Measurements from ENCODE around the gene ZNF836.

The ZNF836 gene

GRCh38 chr19:52188822-52189734 lies 17.7 kb upstream of the ZNF836 start:
- DNase-seq (ENCODE audit: low read depth): no peak

GRCh38 chr19:52187407-52187806 lies 16.0 kb upstream of the ZNF836 start:
- DNase-seq (ENCODE audit: low read depth): no peak

- no peak for DNase-seq (ENCODE audit: low read depth)
Observed at GRCh38 chr19:52176574-52176973, 5.2 kb upstream of the ZNF836 start.

DNA sequence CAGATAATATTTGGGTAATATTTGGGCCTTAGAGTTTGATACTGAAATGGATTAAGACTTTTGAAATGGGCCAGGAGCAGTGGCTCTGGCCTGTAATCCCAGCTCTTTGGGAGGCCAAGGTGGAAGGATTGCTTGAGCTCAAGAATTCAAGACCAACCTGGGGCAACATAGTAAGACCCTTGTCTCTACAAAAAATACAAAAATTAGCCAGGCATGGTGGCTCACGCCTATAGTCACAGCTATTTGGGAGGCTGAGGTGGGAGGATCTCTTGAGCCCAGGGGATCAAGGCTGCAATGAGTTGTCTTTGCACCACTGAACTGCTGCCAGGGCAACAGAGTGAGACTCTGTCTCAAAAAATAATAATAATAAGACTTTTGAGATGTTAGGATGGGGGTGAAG lies 926 bp upstream of the ZNF836 start:
- DNase-seq (ENCODE audit: low read depth): no peak

- no peak for DNase-seq (ENCODE audit: low read depth)
Observed at GRCh38 chr19:52170863-52171320, 529 bp downstream of the ZNF836 start.

DNA sequence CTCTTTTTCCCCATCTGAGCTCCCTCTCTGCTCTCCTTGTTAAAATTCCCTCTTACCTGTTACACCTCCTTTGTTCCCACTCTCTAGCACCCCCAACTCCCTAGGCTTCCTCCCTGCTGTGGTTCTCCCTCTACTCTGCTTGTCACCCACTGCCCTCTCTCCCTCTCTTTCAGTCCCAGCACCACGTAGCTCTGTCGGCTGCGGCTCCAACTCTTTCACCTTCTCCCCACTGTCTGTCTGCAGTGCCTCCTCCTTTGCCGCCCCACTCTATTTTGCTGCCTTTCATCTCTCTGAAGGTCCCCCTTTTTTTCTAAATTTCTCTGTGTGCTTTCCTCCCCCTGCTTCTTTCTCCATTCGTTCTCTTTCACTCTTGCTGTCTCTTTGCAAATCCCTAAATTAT lies 1.1 kb downstream of the ZNF836 start:
- peak; percentile 11 for DNase-seq (ENCODE audit: low read depth)

DNA sequence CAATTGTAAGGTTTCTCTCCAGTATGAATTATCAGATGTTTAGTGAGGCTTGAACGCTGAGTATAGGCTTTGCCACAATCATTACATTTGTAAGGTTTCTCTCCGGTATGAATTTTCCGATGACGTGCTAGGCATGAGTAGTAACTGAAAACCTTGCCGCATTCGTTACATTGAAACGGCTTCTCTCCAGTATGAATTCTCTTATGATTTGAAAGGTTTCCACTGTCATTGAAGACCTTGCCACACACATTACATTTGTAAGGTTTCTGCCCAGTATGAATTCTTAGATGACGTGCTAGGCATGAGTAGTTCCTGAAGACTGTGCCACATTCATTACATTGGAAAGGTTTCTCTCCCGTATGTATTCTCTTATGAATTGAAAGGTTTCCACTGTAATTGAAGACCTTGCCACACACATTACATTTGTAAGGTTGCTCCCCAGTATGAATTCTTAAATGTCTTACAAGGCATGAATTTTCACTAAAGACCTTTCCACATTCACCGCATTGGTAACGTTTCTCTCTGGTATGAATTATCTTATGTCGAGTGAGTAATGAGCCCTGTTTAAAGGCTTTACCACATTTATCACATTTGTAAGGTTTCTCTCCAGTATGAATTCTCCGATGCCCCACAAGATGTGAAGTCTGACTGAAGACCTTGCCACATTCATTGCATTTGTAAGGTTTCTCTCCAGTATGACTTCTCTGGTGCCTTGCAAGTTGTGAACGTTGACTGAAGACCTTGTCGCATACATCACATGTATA lies 15.6 kb downstream of the ZNF836 start:
- no peak for DNase-seq (ENCODE audit: low read depth)

- no peak for DNase-seq (ENCODE audit: low read depth)
Observed at GRCh38 chr19:52148256-52148655, 23.2 kb downstream of the ZNF836 start.

GRCh38 chr19:52142001-52142595 lies 29.3 kb downstream of the ZNF836 start:
- no peak for DNase-seq (ENCODE audit: low read depth)

DNA sequence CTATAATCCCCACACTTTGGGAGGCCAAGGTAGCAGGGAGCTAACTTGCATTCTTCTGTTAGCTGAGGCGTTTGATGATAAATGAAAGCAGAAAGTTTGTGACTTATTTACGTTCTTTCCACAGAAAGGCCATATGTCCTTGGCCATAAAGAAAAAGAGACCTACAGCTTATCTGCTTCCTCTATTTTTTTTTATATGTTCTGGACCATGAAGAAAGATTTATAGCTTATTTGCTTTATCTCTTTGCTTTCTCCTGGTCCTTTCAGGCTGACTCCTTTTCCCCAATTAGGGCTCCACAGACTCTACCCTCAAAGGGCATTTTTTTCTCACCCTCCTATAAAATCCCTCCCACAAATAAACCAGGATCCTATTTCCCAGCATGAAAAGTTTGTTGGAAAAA lies 30.2 kb downstream of the ZNF836 start:
- DNase-seq (ENCODE audit: low read depth): no peak

GRCh38 chr19:52140032-52140710 lies 31.2 kb downstream of the ZNF836 start:
- no peak for DNase-seq (ENCODE audit: low read depth)

GRCh38 chr19:52139252-52140031 lies 32.0 kb downstream of the ZNF836 start, which contains the start of gene ZNF616:
Gene ZNF616, minus strand, starts transcription at chr19:52139938. Its CDS starts 9,426 bp downstream, at chr19:52130512.
- peak; percentile 94 for DNase-seq (ENCODE audit: low read depth)

- DNase-seq (ENCODE audit: low read depth): no peak
Observed at GRCh38 chr19:52138983-52139251, 32.5 kb downstream of the ZNF836 start.

GRCh38 chr19:52138278-52138982 lies 33.0 kb downstream of the ZNF836 start:
- DNase-seq (ENCODE audit: low read depth): peak; percentile 23

GRCh38 chr19:52120286-52120685 lies 51.1 kb downstream of the ZNF836 start:
- no peak for DNase-seq (ENCODE audit: low read depth)

- DNase-seq (ENCODE audit: low read depth): no peak
Observed at GRCh38 chr19:52115526-52116053, 55.8 kb downstream of the ZNF836 start.

DNA sequence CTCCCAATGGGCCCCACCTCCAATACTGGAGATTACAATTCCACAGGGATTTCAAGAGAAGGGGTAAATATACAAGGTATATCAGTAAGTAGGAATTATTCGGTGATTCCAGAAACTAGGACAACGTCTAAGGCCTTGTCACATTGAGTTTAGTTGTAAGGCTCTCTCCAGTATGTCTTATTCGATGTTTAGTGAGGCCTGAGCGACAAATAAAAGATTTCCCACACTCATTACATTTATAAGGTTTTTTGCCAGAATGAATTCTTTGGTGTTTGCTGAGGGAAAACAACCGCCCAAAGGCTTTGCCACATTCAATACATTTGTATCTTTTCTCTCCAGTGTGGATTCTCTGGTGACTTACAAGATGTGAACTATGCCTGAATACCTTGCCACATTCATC lies 56.7 kb downstream of the ZNF836 start:
- DNase-seq (ENCODE audit: low read depth): no peak

DNA sequence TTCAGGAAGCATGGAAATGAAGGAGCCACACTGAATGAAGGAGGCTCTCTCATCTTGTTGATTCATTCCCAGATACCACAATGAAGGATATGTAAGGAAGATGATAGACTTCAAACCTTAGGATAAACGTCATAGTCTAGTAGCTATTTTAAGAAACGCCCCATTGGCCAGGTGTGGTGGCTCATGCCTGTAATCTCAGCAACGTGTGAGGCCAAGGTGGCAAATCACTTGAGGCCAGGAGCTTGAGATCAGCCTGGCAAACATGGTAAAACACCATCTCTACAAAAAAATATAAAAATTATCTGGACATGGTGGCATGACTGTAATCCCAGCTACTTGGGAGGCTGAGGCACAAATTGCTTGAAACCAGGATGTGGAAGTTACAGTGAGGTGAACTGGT lies 58.8 kb downstream of the ZNF836 start:
- DNase-seq (ENCODE audit: low read depth): no peak

- no peak for DNase-seq (ENCODE audit: low read depth)
Observed at GRCh38 chr19:52110780-52111179, 60.6 kb downstream of the ZNF836 start.
